Left hindlimb (tissue), 1 donor: ENCODE measurements around the gene KRT6A.
A peak's percentile ranks its signal among the peaks of the same experiment; 100 is the strongest.
"Not testable (repeated sequence)": the region's sequence is repeated elsewhere in the genome, so short reads cannot be mapped to it uniquely, and the experiment has no call there.

ENCODE experiments used
- DNase-seq: peaks from one replicate; pipeline ENCODE4 v3.0.0-alpha.2; 2018

The KRT6A gene

DNA sequence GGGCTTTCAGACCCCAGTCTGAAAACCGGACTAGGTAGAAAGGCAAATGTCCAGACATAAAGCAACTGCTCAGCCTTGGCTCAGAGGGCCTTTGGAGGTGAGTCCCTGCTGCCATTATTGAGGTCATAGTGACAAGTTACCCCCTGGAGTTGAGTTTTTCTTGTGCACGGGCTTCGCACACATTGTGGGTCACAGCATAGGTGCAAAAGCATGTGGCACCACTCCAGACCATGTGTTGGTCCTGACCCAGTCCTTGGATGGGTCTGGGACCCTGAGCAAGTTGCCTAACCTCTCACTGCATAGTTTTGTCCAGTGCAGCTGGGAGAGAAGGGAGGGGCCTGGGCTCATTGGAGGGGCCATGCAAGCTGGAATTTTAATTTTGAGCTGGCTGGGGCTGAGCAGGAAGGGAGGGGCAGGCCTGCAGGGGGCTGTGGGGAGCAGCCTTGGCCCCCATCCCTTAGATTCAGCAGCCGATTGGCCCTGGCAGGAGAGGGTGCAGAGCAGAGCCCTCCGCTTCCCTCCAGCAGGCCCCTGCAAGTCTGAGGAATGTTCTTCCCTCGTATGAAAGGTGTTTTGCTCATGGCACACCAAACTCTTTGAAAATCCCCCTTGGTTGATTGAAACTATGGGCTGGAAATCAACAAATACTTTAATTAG, 31.3 kb upstream of the KRT6A start:
- peak; percentile 68 for DNase-seq

DNA sequence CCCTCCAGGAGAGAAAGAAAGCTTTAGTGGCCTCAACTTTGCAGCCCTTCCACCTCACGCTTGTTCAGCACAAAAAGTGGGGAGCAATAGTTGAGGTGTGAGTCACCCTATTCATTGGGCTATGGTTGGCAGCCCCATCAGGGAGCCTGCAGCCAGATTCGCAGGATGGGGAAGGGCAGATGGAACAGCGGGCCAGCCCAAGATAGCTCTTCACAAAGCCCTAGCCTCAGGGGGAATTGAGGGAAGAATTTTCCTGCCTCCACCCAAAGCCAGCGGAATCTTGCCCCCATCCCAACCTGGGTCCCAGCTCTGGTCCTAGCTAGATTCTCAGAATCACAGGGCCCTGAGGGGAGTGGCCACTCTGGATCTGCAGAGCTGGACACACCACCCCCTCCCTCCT, 30.8 kb upstream of the KRT6A start:
- no peak for DNase-seq

DNA sequence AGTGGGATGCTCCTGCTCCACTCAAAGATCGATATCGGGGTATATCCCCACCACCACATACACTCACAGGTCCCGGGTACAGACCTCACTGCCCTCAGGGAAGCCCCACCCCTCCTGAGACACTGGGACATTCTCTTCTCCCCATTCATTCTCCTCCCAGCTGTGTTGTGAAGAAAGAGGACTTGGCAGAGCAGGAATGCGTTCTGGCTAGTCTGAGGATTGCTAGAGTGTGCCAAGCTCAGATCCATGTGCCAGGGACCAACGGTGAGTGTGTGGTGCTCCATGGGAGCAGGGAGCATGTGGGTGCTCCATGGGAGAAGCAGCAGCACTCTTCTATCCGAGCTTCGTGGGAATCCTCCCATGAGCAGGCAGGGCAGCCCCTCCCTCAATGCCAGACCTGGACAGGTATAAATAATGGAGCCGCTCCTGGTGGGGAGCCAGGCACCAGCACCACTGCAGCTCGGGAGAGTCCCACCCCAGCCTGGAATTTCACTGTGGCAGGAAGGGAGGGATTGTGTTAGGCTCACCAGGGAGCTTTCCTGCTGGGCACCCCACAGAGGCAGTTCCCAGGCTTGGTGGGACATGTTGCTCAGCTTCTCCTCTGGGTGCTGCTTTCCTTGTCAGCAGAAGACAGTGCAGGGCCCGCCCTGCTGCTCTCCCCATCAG, 29.4 kb upstream of the KRT6A start:
- DNase-seq = no peak

DNA sequence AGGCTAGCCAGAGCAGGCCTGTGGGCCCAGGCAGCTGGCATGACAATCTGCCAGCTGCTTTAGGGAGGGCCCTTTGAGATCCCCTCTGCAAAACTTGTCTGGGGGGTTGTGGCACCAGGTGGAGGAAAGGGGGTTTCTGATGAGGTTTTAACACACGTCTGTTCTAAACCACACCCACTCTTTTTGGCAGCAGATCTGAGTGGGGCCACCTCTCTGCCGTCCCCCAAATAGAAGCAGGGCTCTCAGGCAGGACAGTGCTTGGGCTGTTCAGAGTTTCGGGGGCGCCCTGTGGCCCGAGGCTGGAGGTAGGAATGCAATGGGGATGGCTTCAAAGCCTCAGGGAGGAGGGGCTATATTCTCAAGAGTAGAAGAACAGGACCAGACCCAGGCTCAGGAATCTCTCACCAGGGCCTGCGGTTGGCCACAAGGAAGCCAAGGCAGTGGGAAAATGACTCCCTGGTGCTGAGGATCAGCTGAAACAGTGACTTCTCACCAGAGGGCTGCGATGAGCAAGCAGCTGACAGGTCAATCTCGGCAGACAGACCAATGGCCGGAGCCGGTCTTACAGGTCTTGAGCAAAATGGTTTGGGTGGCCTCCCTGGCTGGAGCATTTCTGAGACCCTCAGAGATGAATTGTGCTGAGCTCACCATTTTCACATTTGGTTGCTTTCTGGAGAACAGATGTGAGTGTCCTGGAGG, 28.7 kb upstream of the KRT6A start:
- peak; percentile 49 for DNase-seq

DNA sequence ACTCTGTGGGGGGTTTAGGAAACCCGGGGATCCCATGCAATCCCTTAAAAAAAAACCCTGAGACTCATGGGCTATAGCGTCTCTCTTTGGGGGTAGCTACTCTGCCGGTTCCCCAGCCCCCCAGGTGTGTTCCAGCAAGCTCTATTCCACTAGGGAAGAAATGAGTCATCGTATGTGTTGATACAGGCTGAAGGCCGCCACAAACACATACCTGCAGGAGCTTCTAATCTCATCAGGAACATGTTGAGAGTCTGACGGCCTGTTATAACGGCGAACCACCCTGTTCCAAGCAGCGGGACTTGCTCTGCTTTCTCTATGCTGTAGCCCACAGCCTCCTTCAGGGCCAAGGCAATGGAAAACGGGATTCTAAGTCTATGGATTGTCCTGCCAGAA, 28.1 kb upstream of the KRT6A start:
- DNase-seq = no peak

DNA sequence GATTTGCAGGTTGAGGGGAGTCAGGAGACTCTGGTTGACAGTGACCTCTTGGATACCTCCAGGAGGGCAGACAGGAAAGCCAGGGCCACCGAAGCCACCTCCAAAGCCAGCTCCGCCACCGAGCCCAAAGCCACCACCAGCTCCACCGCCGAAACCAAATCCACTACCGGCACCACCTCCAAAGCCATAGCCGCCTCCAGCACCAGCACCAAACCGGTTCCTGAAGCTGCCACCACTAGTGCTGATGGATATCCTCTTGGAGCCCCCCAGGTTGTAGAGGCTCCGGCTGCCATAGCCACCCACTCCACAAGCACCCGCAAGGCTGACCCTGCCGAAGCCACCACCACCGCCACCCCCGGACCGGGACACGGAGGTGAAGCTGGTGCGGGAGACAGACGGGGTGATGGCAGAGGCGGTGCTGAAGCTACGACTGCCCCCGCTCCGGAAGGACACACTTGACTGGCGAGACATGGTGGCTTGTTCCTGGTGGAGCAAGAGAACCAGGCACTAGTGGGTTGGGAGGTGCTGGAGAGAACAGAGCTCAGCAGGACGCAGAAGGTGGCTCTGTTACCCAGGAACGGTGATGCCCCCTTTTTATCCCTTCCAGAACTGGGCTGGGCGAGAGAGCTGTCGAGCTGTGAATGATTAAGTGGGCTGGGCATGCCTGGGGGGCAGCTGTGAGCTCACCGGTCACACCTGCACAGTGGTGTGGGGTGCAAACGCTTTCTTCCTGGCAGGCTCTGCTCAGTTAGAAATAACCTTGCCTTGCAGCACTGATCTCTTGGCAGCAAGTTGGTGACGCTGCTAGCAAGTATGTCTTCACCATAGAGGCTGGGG, 27.0 kb upstream of the KRT6A start, which contains the start of gene KRT5:
TSS of gene KRT5 (minus strand) at position 569 of the 837 bp plus-strand sequence. CDS start at position 471, 98 bp downstream.
- no peak for DNase-seq

DNA sequence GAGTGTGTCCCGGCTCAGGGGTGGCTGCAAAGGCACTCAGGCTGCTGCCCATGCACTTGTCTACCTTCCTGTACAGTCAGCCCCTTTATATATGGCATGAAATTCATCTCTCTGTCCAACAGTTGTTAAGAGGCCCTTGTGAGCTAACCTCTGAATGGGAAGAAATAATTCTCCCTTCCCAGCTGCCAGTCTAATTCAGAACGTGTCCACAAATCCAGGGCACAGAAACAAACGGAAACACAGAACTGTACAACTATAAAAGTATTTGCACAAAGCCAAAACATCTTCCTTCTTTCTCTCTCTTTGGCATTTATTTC, 26.3 kb upstream of the KRT6A start:
- no peak for DNase-seq

DNA sequence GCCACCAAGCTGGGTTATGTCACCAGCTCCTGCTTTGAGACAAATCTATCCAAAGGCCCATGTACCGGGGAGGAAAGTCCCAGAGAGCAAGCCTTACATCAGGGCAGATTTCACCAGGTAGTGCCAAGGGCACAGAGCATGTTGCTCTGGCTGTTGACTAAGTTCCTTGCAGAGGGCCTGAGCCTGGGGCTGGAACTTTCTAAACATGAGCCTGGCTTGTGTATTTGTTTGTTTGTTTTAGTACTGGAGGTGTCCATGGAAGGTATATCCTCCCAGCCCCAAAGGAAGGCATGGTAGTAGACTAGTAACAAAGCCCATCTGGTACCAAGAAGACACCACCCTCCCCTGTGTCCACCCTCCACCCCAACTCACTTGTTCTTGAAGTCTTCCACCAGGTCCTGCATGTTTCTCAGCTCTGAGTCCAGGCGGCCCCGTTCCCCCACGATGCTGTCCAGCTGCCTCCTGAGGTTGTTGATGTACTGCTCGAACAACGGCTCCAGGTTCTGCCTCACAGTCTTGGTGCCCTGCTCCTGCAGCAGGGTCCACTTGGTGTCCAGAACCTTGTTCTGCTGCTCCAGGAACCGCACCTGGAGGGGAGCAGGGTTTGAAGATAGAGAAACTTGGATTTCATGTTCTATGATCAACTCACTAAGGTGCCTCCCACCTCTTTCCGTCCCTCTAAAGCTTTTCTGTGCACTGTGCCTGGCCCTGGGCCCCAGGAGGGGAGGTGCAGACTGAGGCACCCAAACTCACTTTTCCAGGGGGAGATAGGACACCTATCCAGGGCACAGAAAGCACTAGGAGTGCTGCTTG, 25.7 kb upstream of the KRT6A start:
- DNase-seq = no peak

DNA sequence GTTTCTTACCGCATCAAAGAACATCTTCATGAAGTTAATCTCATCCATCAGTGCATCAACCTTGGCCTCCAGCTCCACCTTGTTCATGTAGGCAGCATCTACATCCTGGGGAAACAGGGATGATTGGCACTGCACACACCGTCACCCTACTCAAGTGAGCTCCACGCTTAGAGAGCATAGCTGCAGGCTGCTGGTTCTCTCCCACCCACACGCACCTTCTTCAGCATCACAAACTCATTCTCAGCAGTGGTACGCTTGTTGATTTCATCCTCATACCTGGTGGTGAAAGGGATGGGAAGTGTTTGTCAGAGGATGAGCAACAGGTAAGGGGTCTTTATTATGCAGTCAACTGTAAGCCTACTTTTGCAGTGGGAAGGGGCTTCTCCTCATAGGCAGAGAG, 24.8 kb upstream of the KRT6A start:
- no peak for DNase-seq

DNA sequence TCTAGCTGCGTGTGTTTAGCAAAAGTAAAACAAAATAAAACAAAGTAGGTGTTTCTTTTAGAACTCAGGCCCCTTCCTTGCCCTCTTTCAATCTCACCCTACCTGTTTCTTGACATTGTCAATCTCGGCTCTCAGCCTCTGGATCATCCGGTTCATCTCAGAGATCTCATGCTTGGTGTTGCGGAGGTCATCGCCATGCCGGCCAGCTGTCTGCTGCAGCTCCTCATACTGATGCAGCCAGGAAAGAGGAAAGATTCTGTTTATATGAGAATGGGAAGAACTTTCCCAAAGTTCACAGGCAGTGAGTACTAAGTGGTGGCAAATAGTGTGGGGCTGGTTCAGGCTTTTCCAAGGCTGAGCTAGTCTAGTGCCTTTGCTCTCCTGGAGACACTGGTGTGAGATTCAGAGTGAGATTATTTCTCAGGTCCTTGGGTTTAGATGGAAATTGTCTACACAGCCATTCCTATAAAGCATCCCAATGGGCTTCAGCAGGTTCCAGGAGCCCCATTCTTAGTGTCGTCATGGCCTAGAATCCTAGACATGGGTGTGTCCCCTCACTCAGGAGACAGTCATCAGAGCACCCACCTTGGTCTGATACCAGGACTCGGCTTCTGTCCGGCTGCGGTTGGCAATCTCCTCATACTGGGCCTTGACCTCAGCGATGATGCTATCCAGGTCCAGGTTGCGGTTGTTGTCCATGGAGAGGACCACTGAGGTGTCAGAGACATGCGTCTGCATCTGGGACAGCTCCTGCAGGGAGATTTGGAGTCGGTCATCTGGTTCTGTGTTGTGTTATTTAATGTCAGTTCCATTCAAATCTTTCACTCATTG, 24.2 kb upstream of the KRT6A start:
- DNase-seq = no peak

DNA sequence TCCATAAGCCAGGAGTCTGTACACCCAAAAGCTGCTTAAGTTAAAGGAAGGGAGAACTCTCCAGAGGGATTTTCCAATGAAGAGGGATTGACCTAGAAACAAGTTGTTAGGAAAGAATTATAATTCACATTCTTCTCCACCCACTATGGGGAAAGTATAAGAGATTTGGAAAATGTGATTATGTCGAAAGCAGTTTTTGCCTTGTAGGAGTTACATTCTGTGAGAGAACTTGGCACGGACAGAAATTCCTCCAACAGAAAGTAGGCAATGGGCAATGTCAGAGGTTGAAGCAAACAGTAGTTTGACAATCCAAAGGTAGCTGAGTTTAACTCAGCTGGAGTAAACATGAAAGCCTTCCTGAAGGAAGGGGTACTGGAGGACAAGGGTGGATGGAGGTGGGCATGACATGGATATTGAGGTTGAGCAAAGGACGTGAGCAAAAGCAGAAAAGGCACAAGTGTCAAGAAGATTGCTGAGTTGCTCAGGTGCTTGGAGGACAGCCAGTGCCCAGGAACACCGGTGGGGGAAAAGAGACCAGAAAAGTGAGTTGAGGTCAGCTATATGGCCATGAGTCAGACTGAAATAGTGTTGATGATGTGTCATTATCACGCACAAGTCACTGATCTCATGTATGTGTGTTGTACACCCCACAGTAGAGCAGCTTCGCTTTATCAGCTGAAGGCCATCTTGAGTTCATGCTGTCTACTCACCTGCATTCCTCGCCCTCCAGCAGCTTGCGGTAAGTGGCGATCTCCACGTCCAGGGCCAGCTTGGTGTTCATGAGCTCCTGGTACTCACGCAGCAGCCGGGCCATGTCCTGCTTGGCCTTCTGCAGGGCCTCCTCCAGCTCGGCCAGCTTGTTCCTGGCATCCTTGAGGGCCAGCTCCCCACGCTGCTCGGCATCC, 23.1 kb upstream of the KRT6A start:
- DNase-seq = no peak

DNA sequence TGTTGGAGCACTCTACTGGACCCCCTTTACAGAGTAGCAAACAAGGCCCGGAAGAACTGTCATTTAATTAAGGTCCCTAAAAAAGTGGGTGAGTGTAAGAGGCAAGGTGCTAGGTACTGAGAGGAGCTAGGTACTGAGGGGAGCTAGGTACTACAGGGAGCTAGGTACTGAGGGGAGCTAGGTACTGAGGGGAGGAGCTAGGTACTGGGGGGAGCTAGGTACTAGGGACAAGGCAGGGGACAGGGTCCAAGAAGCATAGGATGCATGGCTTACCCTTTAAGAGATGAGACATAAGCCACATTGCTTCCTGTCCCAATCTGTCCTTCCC, 22.2 kb upstream of the KRT6A start:
- DNase-seq = no peak

DNA sequence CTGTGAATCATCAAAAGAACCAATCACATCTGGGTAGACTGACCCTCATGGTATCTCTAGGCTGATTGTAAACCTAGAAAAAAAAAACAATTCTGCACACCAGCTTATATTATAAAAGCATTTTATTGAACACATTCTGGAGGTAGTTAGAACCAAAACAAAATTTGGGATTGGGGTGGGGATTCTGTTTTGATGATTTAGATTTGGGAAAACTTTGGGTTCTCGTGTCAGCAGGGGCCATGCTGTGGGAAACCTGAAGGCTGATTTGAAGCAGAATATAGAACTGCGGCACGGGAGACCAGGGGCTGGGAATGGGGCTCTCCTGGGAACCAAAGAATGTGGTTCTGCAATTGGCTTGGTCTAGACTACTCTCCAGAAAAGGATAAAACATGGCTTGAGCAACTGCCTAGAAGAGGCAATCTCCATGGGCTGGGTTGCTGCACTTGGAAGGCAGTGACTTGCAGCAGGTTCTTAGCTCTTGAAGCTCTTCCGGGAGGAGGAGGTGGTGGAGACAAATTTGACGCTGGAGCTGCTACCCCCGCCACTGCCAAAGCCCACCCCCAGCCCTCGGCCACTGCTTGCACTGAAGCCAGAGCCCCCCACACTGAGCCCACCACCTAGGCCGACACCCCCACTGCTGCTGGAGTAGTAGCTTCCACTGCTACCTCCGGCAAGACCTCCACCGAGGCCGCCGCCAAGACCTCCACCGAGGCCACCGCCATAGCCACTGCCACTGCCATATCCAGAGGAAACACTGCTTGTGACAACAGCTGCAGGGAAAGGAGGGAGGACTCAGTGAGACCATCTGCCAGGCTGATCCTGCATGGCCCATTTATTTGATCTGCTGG, 21.6 kb upstream of the KRT6A start:
- DNase-seq = no peak

DNA sequence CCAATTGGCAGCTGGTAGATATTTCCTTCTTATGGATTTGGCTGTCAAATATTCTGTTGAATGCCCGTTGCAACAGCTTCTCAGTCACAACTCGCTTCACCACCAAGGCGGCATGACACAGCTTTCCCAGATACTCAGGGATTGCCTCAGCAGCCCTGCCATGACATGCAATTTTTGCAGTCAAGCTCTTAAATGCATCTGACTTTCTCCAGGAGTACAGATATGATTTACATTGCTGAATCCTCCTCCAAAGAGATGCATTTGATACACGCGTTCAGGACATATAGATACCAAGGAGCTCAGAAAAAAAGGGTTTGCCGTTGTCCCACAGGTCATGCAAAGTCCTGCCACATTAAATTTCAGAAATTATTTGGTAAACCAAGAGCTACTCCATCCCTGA, 20.7 kb upstream of the KRT6A start:
- no peak for DNase-seq

DNA sequence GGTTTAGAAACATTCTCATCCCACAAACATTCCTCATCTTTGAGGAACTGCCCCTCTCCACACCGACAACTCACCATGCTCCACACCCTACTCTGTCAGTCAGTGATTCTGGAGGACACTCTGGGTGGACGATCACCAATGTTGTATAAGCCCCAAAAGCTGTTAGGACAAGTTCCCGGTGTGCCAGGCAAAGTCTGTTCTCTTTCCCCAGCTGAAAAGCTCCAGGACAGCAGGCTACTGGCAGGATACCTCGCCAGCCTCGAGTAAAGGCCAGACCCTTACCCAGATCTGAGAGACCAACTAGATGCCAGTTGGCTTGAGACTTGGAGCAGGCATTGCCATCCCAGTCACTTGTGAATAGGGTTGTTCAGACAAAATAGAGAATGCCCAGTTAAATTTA, 15.2 kb upstream of the KRT6A start:
- DNase-seq = no peak

DNA sequence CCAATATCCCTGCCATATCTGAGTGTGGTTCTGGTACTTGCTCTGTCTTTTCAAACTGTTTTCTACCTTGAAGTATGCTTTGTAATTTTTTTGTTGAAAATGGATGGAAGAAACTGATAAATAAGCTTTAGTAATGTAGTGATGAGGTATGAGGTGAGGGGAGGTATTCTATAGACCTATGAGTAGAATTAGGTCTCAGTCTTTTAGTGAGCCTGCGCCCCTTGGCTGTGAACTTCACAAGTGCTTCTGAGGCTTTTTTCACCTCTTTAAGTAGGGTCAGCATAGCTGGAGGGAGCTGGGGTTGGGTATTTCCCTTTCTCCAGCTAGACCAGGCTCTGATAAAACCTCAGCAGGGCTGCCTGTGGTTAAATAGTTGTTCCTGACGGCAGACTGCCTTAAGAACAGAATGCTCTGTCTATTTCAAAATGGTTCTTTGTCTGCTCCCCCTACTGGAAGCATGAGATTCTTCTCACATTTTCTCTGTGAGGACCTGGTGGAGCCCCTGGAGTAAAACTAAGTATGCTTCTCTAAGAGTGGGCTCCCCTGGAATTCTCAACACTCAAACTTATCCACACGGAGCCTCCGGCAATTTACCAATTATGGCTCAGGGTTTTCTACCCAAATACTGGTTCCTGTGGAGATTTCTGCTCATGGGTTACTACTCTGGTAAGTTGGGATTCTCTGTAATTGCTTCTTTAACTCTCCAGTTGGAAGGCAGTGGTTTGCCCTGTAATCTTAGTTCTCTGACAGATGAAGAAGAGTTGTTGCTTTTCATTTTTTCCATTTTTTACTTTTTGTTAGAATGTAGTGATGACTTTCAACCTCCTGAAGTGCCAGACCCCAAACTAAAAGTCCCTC, 14.0 kb upstream of the KRT6A start:
- DNase-seq = no peak

DNA sequence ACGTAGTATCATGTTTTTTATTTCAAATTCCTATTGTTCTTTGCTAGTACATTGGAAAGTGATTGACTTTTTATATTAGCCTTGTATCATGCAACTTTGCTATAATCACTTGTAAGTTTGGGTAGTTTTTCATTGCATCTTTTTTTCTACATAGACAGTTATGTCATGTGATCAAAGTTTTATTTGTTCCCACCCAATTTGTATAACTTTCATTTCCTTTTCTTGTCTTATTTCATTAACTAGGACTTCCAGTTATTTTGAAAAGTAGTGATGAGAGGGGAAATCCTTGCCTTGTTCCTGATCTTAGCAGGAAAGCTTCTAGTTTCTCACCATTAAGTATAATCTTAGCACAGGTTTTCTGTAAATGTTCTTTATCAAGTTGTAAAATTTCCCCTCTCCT, 9.8 kb upstream of the KRT6A start:
- no peak for DNase-seq

DNA sequence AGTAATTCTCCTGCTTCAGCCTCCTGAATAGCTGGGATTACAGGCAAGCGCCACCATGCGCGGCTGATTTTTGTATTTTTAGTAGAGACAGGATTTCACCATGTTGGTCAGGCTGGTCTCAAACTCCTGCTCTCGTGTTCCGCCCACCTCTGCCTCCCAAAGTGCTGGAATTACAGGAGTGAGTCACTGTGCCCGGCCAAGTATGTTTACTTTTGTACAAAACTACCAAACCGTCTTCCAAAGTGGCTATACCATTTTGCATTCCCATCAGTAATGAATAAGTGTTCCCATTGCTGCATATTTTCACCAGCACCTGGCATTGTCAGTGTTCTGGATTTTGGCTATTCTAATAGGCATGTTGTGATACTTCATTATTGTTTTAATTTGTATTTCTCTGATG, 8.4 kb upstream of the KRT6A start:
- no peak for DNase-seq

DNA sequence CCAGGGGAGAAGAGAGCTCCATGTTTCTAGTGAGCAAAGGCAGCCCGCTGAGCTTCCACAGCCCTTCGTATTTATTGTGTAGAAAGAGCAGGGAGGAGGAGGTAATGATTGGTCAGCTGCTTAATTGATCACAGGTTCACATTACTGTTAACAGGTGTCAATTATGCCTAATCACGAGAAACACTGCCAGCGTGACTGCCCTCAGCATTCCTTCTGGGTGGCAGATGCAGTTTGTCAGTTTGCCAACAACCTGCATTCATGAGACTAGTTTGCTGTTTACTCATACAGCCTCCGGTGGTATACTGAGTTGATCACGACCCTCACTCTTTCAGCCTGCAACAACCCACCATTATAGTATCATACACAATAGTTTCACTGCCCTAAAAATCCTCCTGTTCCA, 7.5 kb upstream of the KRT6A start:
- DNase-seq = not testable (repeated sequence)
